ENCODE data around the gene TUBB2A. TPM values are rescaled to one million over a fixed set of nuclear protein-coding genes. Genes with fewer than 3 reads are reported as not detected.

TUBB2A gene
- total and polyA plus RNA-seq, 10 of the 15 experiments (the other 5 are each of a cell fraction or from before 2014, with no cell fraction given): 2.2 to 49.5 (median 31.3) TPM

DNA sequence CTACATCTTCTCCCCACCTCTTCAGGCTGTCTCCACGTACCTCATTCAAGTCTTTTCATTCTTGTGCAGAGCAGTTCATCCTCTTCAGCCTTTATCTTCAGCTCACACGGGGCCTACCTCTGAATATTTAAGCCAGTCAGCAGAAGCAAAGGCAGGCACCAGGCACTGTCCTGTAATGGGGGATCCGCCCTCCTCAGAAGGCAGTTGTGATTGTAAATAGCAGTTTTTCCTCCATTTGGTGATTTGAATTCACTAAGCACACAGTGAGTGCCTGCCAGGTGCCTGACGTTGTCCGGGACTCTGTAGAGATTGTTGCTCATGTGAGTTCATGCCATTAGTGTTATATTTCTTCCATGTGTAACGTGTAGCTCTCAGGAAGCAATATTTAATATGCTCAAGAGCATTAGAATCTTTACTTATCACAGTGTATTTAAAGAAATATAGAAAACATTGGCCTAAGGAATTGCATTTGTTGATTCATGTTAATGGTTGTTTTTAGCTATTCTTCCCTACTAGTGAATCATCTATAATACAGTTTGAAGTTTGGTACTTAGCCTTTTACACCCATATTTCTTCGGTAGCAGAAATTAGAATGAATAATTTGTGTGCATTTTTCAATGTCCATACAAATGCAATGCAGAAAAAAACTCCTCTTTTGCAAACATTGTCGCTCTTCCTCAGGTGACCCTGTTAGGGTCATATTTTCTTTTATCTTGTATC is 20.9 kb downstream of the TUBB2A start:
- no TSS peak for BruUV-seq (replicated peaks)
- no peak for FAIRE-seq
- H3K4me1 ChIP-seq (ENCODE audit: control insufficient read depth, insufficient read depth, low read length): peaks cover 7% of the 10 kb centered on the region
- CTCF ChIA-PET: interaction anchor here (2.1 kb wide), 1 partner anchor 10 kb away, joined by 9 read pairs; no protein-coding TSS in a partner anchor
- POLR2A ChIA-PET: no interaction called here
- 59% methylated on average over 8 of the region's 8 CpGs for WGBS (ENCODE audit: insufficient coverage, insufficient replicate concordance, low lambda C conversion rate, missing lambda C conversion rate)
- H3K27ac ChIP-seq (ENCODE audit: control insufficient read depth, insufficient read depth): no peak overlapping the region
- no peak overlapping the region for H3K4me3 ChIP-seq
- no peak overlapping the region for H3K9ac ChIP-seq (ENCODE audit: control insufficient read depth, insufficient read depth, low read length)
- H3K4me2 ChIP-seq (ENCODE audit: control insufficient read depth, insufficient read depth): no peak overlapping the region
- DNase-seq (ENCODE audit: low read depth, low spot score): no peak
- in situ Hi-C loops (cut with MboI) (no loop called here), intact Hi-C loops (cut with micrococcal nuclease; ENCODE audit: unreplicated experiment) (no loop called here)
- no peaks in the 10 kb centered on the region for H3K36me3 ChIP-seq (ENCODE audit: control insufficient read depth in 2 of 2, insufficient read depth in 2 of 2, low read length in 1 of 2)
- H3K9me3 ChIP-seq (replicated peaks; ENCODE audit: control insufficient read depth, insufficient read depth, low read length): no peaks in the 10 kb centered on the region
- RAD21 ChIA-PET (ENCODE audit: unreplicated experiment): no interaction called here
- H3K79me2 ChIP-seq (ENCODE audit: control insufficient read depth, insufficient read depth, low read length): no peaks in the 10 kb centered on the region
- no peak for ATAC-seq
- H4K20me1 ChIP-seq (ENCODE audit: control insufficient read depth, insufficient read depth): no peaks in the 10 kb centered on the region
- SMC1A ChIA-PET (ENCODE audit: uncharacterized antibody, unreplicated experiment): interaction anchor here (1.2 kb wide), 1 partner anchor 118 kb away, joined by 3 read pairs; no protein-coding TSS in a partner anchor
- no peak overlapping the region for H2AFZ ChIP-seq (ENCODE audit: control insufficient read depth, low read depth, low read length)
- TF ChIP-seq TCF3 (IDR thresholded peaks at IDR 0.05; ENCODE audit: borderline replicate concordance, insufficient read depth, low read depth, low read length): no peak
- no peak for TF ChIP-seq NFIC (IDR thresholded peaks at IDR 0.05; ENCODE audit: low read depth, low read length)
- TF ChIP-seq MTA2 (IDR thresholded peaks at IDR 0.05; ENCODE audit: low read depth): no peak
- no peak for TF ChIP-seq BHLHE40 (IDR thresholded peaks at IDR 0.05; ENCODE audit: borderline replicate concordance in 1 of 2, low read depth in 2 of 2, low read length in 1 of 2)
- no peak for TF ChIP-seq NFYB (IDR thresholded peaks at IDR 0.05; ENCODE audit: insufficient read depth, low read depth, low read length)
- no peak for TF ChIP-seq SMARCA5 (IDR thresholded peaks at IDR 0.05)
- TF ChIP-seq, protein P1, sequence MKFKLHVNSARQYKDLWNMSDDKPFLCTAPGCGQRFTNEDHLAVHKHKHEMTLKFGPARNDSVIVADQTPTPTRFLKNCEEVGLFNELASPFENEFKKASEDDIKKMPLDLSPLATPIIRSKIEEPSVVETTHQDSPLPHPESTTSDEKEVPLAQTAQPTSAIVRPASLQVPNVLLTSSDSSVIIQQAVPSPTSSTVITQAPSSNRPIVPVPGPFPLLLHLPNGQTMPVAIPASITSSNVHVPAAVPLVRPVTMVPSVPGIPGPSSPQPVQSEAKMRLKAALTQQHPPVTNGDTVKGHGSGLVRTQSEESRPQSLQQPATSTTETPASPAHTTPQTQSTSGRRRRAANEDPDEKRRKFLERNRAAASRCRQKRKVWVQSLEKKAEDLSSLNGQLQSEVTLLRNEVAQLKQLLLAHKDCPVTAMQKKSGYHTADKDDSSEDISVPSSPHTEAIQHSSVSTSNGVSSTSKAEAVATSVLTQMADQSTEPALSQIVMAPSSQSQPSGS (IDR thresholded peaks at IDR 0.05; ENCODE audit: low read length): no peak
- TF ChIP-seq GATAD2B (conservative IDR thresholded peaks at IDR 0.05; ENCODE audit: low read depth): no peak
- no peak for TF ChIP-seq IKZF1 (conservative IDR thresholded peaks at IDR 0.05)
- TF ChIP-seq, protein P2, sequence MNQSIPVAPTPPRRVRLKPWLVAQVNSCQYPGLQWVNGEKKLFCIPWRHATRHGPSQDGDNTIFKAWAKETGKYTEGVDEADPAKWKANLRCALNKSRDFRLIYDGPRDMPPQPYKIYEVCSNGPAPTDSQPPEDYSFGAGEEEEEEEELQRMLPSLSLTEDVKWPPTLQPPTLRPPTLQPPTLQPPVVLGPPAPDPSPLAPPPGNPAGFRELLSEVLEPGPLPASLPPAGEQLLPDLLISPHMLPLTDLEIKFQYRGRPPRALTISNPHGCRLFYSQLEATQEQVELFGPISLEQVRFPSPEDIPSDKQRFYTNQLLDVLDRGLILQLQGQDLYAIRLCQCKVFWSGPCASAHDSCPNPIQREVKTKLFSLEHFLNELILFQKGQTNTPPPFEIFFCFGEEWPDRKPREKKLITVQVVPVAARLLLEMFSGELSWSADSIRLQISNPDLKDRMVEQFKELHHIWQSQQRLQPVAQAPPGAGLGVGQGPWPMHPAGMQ (IDR thresholded peaks at IDR 0.05; ENCODE audit: borderline replicate concordance): no peak
- TF ChIP-seq CREB1 (IDR thresholded peaks at IDR 0.05; ENCODE audit: low read depth): no peak
- H3K27me3 ChIP-seq (replicated peaks in 1 of 2; ENCODE audit: control insufficient read depth in 2 of 2, insufficient read depth in 2 of 2, low read length in 1 of 2): no peaks in the 10 kb centered on the region

All from GM12878 (cell line).